T follicular helper cell (primary cell): ENCODE data around the gene RHOXF1.
"Not testable (repeated sequence)": the region's sequence is repeated elsewhere in the genome, so short reads cannot be mapped to it uniquely, and the experiment has no call there.

Experiments used
- DNase-seq: peaks from one replicate; pipeline ENCODE4 v3.0.0-alpha.2; 2020; ENCODE audit warnings: low read depth
- total RNA-seq, 2 experiments: gene quantifications; one replicate each; lab custom pipeline; 2026; lab: John Stamatoyannopoulos, UW

RHOXF1 gene
- total RNA-seq = 0 to 0.36 reads per million in 2 experiments

DNA sequence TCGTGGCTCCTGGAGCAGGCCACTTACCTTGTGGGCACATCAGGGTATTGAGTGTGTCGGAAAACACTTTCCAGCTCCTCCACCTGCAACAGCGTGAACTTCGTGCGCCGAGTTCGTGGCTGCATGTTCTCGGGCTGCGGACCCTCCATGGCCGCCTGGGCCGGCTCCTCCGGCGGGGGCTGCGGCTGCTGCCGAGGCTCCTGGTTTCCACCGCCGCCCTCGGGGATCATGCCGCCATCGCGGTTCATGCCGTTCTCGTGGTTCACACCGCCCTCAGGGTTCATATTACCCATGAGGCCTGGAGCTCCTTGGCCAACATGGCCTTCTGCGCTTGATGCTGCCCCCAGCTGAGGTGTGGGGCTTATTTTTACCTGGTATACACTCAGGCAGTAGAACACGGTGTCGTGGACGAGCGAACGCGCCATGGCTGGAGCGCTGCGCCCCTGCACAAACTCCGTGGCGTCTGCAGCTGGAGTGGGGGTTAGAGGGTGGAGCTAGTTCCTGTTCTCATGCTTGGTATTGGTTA, at the start of gene RHOXF1:
RHOXF1 (minus strand) TSS at position 476 of the 526 bp plus-strand sequence; CDS start at position 425, 51 bp downstream.
- DNase-seq = no peak

- not testable (repeated sequence) for DNase-seq
Measured at GRCh38 chrX:120159086-120159485, 43.4 kb upstream of the RHOXF1 start.

DNA sequence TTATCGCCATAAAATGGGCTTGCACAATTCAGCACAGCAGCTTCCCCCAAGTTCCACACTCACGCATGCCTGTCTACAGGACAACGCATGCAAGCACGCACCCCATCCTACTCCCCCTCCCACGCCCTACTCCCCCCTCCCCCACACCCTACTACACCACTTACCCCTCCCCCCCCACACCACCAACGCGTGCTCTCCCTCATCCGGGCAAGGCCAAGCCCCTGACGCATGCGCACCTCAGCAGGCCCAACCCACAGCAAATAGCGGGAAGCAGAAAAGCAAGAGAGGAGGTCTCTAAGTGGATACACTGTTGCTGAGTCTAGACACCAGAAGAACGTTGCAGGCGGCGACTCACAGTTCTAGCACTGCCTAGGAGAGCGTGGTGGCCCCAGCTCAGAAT, 42.6 kb upstream of the RHOXF1 start, which contains the start of gene RHOXF2:
RHOXF2 (plus strand) TSS at position 301 of the 400 bp plus-strand sequence. CDS start 138 bp downstream, outside the sequence.
- DNase-seq = not testable (repeated sequence)

DNA sequence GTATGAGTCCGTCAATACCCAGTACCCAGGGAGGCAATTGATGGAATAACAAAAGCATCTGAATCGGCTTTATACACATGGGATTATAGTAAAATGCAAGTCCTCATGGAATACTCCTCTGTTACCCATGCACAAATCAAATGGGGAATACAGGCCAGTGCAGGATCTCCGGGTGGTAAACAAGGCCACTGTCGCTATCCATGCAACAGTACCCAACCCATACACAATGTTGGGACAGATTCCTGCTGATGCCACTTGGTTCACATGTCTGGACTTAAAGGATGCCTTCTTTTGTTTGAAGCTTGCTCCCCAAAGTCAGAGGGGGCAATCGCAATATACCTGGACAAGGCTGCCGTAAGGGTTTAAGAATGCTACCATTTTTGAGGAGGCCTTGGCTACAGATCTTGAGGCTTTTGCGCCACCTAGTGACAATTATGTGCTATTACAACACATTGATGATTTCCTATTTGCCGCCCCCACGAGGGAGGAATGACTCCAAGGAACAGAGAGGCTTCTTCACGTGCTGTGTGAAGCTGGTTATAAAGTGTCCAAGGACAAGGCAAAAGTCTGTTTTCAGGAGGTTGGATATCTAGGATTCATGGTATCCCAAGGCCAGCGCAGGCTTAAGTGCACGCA, 34.5 kb upstream of the RHOXF1 start:
- DNase-seq = not testable (repeated sequence)

- DNase-seq = no peak
Measured at GRCh38 chrX:120147537-120147936, 31.8 kb upstream of the RHOXF1 start.

GRCh38 chrX:120146323-120146722, 30.6 kb upstream of the RHOXF1 start:
- not testable (repeated sequence) for DNase-seq

- DNase-seq = no peak
Measured at GRCh38 chrX:120145295-120145925, 29.7 kb upstream of the RHOXF1 start.

GRCh38 chrX:120144178-120144844, 28.6 kb upstream of the RHOXF1 start:
- no peak for DNase-seq

DNA sequence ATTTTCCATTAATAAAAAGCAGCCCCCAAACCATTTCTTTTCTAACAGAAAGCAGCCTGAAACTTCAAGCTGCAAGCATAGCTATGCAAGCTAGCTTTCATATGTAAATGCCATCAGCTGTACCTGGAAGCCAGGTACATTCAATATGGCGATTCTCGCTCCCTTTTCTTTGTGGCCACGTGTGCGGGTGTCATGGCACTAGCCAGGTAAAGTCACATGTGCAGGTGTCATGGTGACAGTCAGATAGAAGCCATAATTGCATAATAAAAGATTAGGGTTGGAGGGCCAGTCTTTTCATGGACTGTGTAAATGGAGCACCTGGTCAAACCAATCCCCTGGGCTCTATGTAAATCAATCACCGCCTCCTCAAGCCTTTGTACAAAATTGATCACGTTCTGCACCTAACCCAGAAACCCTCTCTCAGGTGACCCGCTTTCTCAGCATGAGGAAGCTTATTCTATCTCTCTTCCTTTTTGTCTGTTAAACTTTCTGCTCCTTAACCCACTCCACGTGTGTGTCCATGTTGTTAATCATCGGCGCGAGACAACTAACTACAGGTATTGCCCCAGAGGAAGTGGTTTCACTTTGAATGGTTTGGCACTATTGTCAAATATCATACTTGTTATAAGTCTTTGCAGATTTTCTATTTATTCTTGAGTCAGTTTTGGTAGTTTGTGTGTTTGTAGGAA, 24.7 kb upstream of the RHOXF1 start:
- no peak for DNase-seq

GRCh38 chrX:120137439-120137838, 21.7 kb upstream of the RHOXF1 start:
- DNase-seq = no peak

DNA sequence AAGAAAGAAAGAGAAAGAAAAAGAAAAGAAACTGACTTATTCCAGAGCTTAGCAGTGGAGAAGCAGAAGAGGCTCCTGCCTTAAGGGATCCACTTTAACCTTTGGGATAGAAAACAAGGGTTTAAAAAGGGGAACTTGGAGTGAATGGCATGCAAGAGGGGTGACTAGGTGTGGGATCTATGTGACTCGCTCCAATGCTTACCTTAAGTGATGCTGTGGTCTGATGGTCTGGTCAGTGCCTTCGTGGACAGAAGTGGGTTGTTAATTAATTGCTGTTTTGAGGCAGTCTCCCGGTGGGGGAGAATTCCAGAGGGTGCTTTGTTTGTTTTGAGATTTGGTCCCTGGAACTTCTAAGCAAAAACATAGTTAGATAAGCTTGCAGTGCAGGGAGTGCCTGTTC, 21.1 kb upstream of the RHOXF1 start:
- no peak for DNase-seq

GRCh38 chrX:120136128-120136527, 20.4 kb upstream of the RHOXF1 start:
- no peak for DNase-seq

- not testable (repeated sequence) for DNase-seq
Measured at GRCh38 chrX:120128306-120128846, 12.7 kb upstream of the RHOXF1 start.

GRCh38 chrX:120125444-120125843, 9.7 kb upstream of the RHOXF1 start:
- DNase-seq = no peak

DNA sequence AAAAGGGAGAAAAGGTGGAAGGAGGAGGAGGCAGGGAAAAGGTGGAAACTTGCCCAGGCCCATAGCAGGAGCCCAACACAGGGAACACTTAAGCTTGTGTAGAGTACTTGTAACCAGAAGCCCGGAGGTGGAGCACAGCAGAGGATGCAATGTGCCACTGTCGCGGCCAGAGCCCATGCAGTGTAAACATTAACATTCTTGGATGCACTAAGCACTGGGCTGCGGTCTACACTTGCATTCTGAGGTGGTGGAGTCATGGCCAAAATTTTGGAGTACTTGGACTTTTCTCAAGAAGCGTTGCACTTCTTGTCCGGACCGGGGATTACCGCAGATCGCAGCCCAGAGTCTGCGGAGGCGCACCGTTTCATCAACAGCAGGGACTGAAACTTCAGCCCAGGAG, 4.5 kb upstream of the RHOXF1 start:
- DNase-seq = no peak

DNA sequence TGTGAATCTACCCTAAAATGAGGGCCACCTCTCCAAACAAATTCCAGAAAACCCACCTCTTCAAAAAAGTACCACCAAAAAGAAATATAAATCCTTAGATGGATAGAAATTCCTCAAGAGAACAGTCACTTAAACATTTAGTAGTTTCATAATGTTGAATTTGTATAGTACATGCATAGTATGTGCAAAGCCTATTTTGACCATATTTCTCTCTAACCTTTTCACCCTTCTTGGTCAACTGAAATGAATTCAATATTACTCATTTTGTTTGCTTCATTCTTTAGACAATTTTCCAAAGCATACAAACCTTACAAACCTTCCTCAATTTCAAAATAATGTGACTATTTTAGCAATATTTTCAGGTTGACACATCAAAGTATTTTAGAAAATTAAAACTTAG, 4.1 kb downstream of the RHOXF1 start:
- DNase-seq = no peak

- DNase-seq = no peak
Measured at GRCh38 chrX:120109378-120109777, 6.3 kb downstream of the RHOXF1 start.

DNA sequence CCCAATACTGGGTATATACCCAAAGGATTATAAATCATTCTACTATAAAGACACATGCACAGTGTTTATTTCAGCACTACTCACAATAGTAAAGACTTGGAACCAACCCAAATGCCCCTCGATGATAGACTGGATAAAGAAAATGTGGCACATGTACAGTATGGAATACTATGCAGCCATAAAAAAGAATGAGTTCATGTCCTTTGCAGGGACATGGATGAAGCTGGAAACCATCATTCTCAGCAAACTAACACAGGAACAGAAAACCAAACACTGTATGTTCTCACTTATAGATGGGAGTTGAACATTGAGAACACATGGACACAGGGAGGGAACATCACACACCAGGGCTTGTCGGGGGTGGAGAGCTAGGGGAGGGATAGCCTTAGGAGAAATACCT, 11.0 kb downstream of the RHOXF1 start:
- not testable (repeated sequence) for DNase-seq

GRCh38 chrX:120101057-120101456, 14.7 kb downstream of the RHOXF1 start:
- not testable (repeated sequence) for DNase-seq

- DNase-seq = no peak
Measured at GRCh38 chrX:120090208-120090607, 25.5 kb downstream of the RHOXF1 start.

GRCh38 chrX:120087289-120088017, 28.3 kb downstream of the RHOXF1 start:
- DNase-seq = no peak
